IMR-90 (cell line): ENCODE measurements around the gene AUH. TPM values are rescaled to one million over a fixed set of nuclear protein-coding genes. Genes with fewer than 3 reads are reported as not detected.

Experiments
- ATAC-seq: fragments of 200-7000 bp; cut with Tn5 transposase; 2 replicates; pipeline ENCODE4 v1.9.1; 2020; ENCODE audit warnings: low read depth, mild to moderate bottlenecking, moderate library complexity
- BruUV-seq: library from RNA; stranded (reverse); fragments of 400-500 nt; replicated peaks from 2 replicates; lab custom pipeline; 2021; lab: Mats Ljungman, UMichigan
- CTCF ChIA-PET: fragments of 300-600 bp; formaldehyde crosslinking; extraction: SDS; loops from one replicate; lab custom pipeline; 2021; ENCODE audit warnings: antibody characterized with exemption; lab: Yijun Ruan, JAX
- POLR2A ChIA-PET: fragments of 300-600 bp; sonication (Branson Sonifier 250); formaldehyde crosslinking; loops from one replicate; lab custom pipeline; 2022; ENCODE audit warnings: antibody characterized with exemption; ENCODE audit not compliant: unreplicated experiment; lab: Charles Lee
- DNase-seq: peaks from one replicate; pipeline ENCODE4 v3.0.0; 2013
- H2AFZ ChIP-seq: replicated peaks from 2 replicates; pipeline ENCODE3; 2013; ENCODE audit warnings: low read length, mild to moderate bottlenecking; ENCODE audit not compliant: poor library complexity
- H2AK5ac ChIP-seq: 2 replicates; pipeline ENCODE4 v1.6.1; 2013; ENCODE audit warnings: low read depth, low read length, inconsistent platforms
- H2AK9ac ChIP-seq: replicated peaks from 2 replicates; pipeline ENCODE3; 2013; ENCODE audit warnings: mild to moderate bottlenecking, low read depth, low read length, moderate library complexity; ENCODE audit not compliant: poor library complexity
- H2BK120ac ChIP-seq: 2 replicates; pipeline ENCODE4 v1.6.1; 2013; ENCODE audit warnings: low read depth, low read length, inconsistent platforms
- H2BK15ac ChIP-seq: 3 replicates; pipeline ENCODE4 v1.6.1; 2013; ENCODE audit warnings: low read depth, low read length, inconsistent platforms
- H2BK20ac ChIP-seq: 2 replicates; pipeline ENCODE4 v1.6.1; 2013; ENCODE audit warnings: low read depth, mild to moderate bottlenecking, inconsistent platforms, low read length, moderate library complexity
- H2BK5ac ChIP-seq: 2 replicates; pipeline ENCODE4 v1.6.1; 2013; ENCODE audit warnings: mild to moderate bottlenecking, low read depth, low read length, inconsistent platforms; ENCODE audit not compliant: poor library complexity, severe bottlenecking
- H3K14ac ChIP-seq: replicated peaks from 2 replicates; pipeline ENCODE4 v1.6.1; 2013; ENCODE audit warnings: low read depth, low read length, inconsistent platforms
- H3K18ac ChIP-seq: 2 replicates; pipeline ENCODE4 v1.6.1; 2013; ENCODE audit warnings: low read depth, low read length, control low read depth
- H3K23ac ChIP-seq: 2 replicates; pipeline ENCODE4 v1.6.1; 2013; ENCODE audit warnings: low read depth, low read length, inconsistent platforms
- H3K27ac ChIP-seq: 2 replicates; pipeline ENCODE4 v1.5.1; 2013; ENCODE audit warnings: mild to moderate bottlenecking, control low read depth, low read length; ENCODE audit not compliant: insufficient read depth
- H3K27me3 ChIP-seq: 2 replicates; pipeline ENCODE4 v1.6.1; 2013; ENCODE audit warnings: low read length; ENCODE audit not compliant: control insufficient read depth, insufficient read depth
- H3K36me3 ChIP-seq: 2 replicates; pipeline ENCODE4 v1.6.1; 2013; ENCODE audit warnings: low read length, mixed read lengths; ENCODE audit not compliant: control insufficient read depth, insufficient read depth
- H3K4ac ChIP-seq: 2 replicates; pipeline ENCODE4 v1.6.1; 2013; ENCODE audit warnings: low read depth, low read length, inconsistent platforms
- H3K4me1 ChIP-seq: 2 replicates; pipeline ENCODE4 v1.6.1; 2013; ENCODE audit warnings: low read length, mixed read lengths; ENCODE audit not compliant: control insufficient read depth, insufficient read depth
- H3K4me2 ChIP-seq: 2 replicates; pipeline ENCODE4 v1.6.1; 2013; ENCODE audit warnings: low read depth, mild to moderate bottlenecking, control low read depth, low read length, moderate library complexity
- H3K4me3 ChIP-seq: 2 replicates; pipeline ENCODE4 v1.5.1; 2013; ENCODE audit warnings: low read depth, mild to moderate bottlenecking, control low read depth, low read length, moderate library complexity; ENCODE audit not compliant: insufficient read depth
- H3K56ac ChIP-seq: 2 replicates; pipeline ENCODE4 v1.6.1; 2013; ENCODE audit warnings: low read length, inconsistent platforms; ENCODE audit not compliant: insufficient read depth; ENCODE audit errors: extremely low read depth
- H3K79me1 ChIP-seq, 2 experiments: 2 replicates each; pipeline ENCODE4 v1.6.1; 2013; ENCODE audit warnings: low read length in 2 of 2, inconsistent platforms in 1 of 2, low read depth in 1 of 2
- H3K9ac ChIP-seq: 2 replicates; pipeline ENCODE4 v1.6.1; 2013; ENCODE audit warnings: low read depth, low read length, control low read depth
- H3K9me1 ChIP-seq: 2 replicates; pipeline ENCODE4 v1.6.1; 2013; ENCODE audit warnings: low read length, inconsistent platforms; ENCODE audit not compliant: insufficient read depth
- H3K9me3 ChIP-seq: 2 replicates; pipeline ENCODE4 v1.6.1; 2013; ENCODE audit warnings: low read length; ENCODE audit not compliant: control insufficient read depth, insufficient read depth
- H4K20me1 ChIP-seq: 2 replicates; pipeline ENCODE4 v1.6.1; 2013; ENCODE audit warnings: low read length, inconsistent platforms; ENCODE audit not compliant: insufficient read depth
- H4K5ac ChIP-seq: 2 replicates; pipeline ENCODE4 v1.6.1; 2013; ENCODE audit warnings: mild to moderate bottlenecking, low read depth, low read length, control low read depth
- H4K8ac ChIP-seq, 2 experiments: 2 replicates each; pipeline ENCODE4 v1.6.1; 2013; ENCODE audit warnings: low read depth in 2 of 2, low read length in 2 of 2, control low read depth in 1 of 2, inconsistent platforms in 1 of 2
- H4K91ac ChIP-seq: 2 replicates; pipeline ENCODE4 v1.6.1; 2013; ENCODE audit warnings: low read depth, low read length, inconsistent platforms; ENCODE audit not compliant: insufficient read depth
- MXI1 ChIP-seq: IDR thresholded peaks from 2 replicates; pipeline ENCODE4 v1.6.1; 2012; ENCODE audit warnings: low read depth, mild to moderate bottlenecking, low read length, moderate library complexity, borderline replicate concordance
- RAD21 ChIP-seq: IDR thresholded peaks from 2 replicates; pipeline ENCODE4 v1.6.1; 2012; ENCODE audit warnings: low read length, improper control_type of control experiment
- SMC3 ChIP-seq: fragments of 150-350 bp; IDR thresholded peaks from 2 replicates; pipeline ENCODE4 v1.6.1; 2016; ENCODE audit warnings: low read depth, mild to moderate bottlenecking, antibody characterized with exemption, low read length, moderate library complexity
- USF2 ChIP-seq: fragments of 150-350 bp; IDR thresholded peaks from 2 replicates; pipeline ENCODE4 v1.6.1; 2017; ENCODE audit warnings: mild to moderate bottlenecking, antibody characterized with exemption, low read length, low read depth
- WGBS, 2 experiments: methylation state at CpG; one replicate each; pipeline versions ENCODE4 v1.1.5 to v1.1.7; 2013; ENCODE audit warnings: missing lambda C conversion rate in 2 of 2; ENCODE audit not compliant: insufficient read length in 1 of 2; ENCODE audit errors: extremely low coverage in 2 of 2; 5-methylcytosine and 5-hydroxymethylcytosine counted together
- dilution Hi-C: fragments of 300-500 bp; cut with HindIII; formaldehyde crosslinking; loops from one replicate; pipeline ENCODE4 v1.14.3; 2018; ENCODE audit warnings: low sequenced_read_pairs; ENCODE audit not compliant: unreplicated experiment
- in situ Hi-C: fragments of 300-500 bp; cut with MboI; formaldehyde crosslinking; loops from 3 replicates; pipeline ENCODE4 v1.14.3; 2019; ENCODE audit warnings: low sequenced_read_pairs, inconsistent platforms, mixed read lengths
- intact Hi-C: fragments of 100-400 bp; cut with micrococcal nuclease; formaldehyde crosslinking; loops from 2 replicates; pipeline ENCODE4 v1.10.0; 2022
- polyA plus RNA-seq, 3 experiments: library from polyadenylated mRNA; depleted of rRNA; stranded (reverse); fragments of >200 nt; gene quantifications; 2 replicates each; pipeline ENCODE4 v1.2.3, GENCODE V29; 2012; ENCODE audit warnings: low replicate concordance in 1 of 3
- total RNA-seq: library from RNA; depleted of rRNA; stranded (reverse); fragments of >200 nt; gene quantifications from 2 replicates; pipeline ENCODE4 v1.2.3, GENCODE V29; 2012

Gene AUH
- total and polyA plus RNA-seq, 2 of the 4 experiments (the other 2 are of a cell fraction), result 5.9 to 8.1 TPM

- CTCF ChIA-PET, result interaction anchor here (0.6 kb wide), 1 partner anchor 423 kb away, joined by 4 read pairs; no protein-coding TSS in a partner anchor
These were observed 57.8 kb downstream of the AUH start for GRCh38 chr9:91303741-91304415.

More at GRCh38 chr9:91303741-91304415, 57.8 kb downstream of the AUH start:
- H3K9me3 ChIP-seq, result no peaks in the 10 kb centered on the region
- peaks cover 10% of the 10 kb centered on the region for H3K4me1 ChIP-seq
- H2BK5ac ChIP-seq, result peak overlapping the region; percentile 90
- H3K4ac ChIP-seq, result peak overlapping the region; percentile 91
- peak overlapping the region in 1 of 2 experiments; percentile 80; a peak in 2 of 4 replicates for H4K8ac ChIP-seq
- DNase-seq, result peak; percentile 15
- H3K9me1 ChIP-seq, result peaks cover 11% of the 10 kb centered on the region
- no peaks in the 10 kb centered on the region for H4K20me1 ChIP-seq
- BruUV-seq, result no TSS peak
- H3K27me3 ChIP-seq, result no peaks in the 10 kb centered on the region
- H2BK15ac ChIP-seq, result peak overlapping the region; percentile 82; the same call in 2 of the 3 replicates
- ATAC-seq, result no peak
- in situ Hi-C loops (no loop called here), intact Hi-C loops (no loop called here), dilution Hi-C loops (no loop called here)
- peak overlapping the region; percentile 93; the same call in 1 of the 2 replicates for H3K23ac ChIP-seq
- H3K4me3 ChIP-seq, result no peak overlapping the region
- H2BK20ac ChIP-seq, result peak overlapping the region; percentile 81
- peak overlapping the region; percentile 32; the same call in 1 of the 2 replicates for H3K4me2 ChIP-seq
- H3K9ac ChIP-seq, result peak overlapping the region; percentile 39; the same call in 1 of the 2 replicates
- H2AK5ac ChIP-seq, result peak overlapping the region; percentile 94
- H2AFZ ChIP-seq, result no peak overlapping the region
- peak overlapping the region; percentile 71; the same call in 1 of the 2 replicates for H4K5ac ChIP-seq
- H3K56ac ChIP-seq, result 0 out of 2 replicates have a peak overlapping the region, but pooled peaks have one; percentile 28
- POLR2A ChIA-PET, result no interaction called here
- WGBS, 2 experiments, result 86% methylated on average over 1 of the region's 2 CpGs; no CpG with 5 or more reads in 1 of the 2 experiments
- peaks cover 24 to 63% of the 10 kb centered on the region in 2 experiments for H3K79me1 ChIP-seq
- peak overlapping the region; percentile 84; the same call in 1 of the 2 replicates for H2BK120ac ChIP-seq
- no peak for TF ChIP-seq MXI1
- no peak for TF ChIP-seq SMC3
- TF ChIP-seq RAD21, result no peak
- no peak for TF ChIP-seq USF2
- H4K91ac ChIP-seq, result no peak overlapping the region
- peak overlapping the region; percentile 93 for H3K14ac ChIP-seq
- peak overlapping the region; percentile 87 for H2AK9ac ChIP-seq
- peaks cover 3% of the 10 kb centered on the region; the same call in 1 of the 2 replicates for H3K36me3 ChIP-seq
- peak overlapping the region; percentile 71; the same call in 1 of the 2 replicates for H3K27ac ChIP-seq
- peak overlapping the region; percentile 85; the same call in 1 of the 2 replicates for H3K18ac ChIP-seq
